ENCODE data around the gene FRS3.
A peak's percentile ranks its signal among the peaks of the same experiment; 100 is the strongest.

FRS3 gene

DNA sequence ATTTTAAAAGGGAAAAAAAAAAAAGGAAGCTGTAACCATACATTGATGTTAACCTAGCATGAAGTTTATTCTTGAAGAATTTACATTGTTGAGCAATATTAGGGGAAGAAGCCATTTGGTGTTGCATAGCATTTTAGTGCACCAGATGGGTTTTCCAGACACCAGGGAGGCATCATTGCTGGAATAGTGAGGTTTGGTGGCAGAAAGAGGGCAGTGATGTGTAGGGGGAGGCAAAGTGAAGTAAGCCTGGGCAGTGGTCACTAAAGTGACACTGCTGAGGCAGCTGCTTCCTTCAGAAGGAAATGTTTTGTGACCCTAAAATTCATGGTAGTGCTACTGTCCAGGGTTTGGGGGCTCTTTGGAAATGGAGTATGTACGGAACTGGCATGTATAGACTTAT, 10.3 kb upstream of the FRS3 start:
- DNase-seq: no peak

GRCh38 chr6:41789390-41789724, 9.7 kb upstream of the FRS3 start:
- no peak for DNase-seq

DNA sequence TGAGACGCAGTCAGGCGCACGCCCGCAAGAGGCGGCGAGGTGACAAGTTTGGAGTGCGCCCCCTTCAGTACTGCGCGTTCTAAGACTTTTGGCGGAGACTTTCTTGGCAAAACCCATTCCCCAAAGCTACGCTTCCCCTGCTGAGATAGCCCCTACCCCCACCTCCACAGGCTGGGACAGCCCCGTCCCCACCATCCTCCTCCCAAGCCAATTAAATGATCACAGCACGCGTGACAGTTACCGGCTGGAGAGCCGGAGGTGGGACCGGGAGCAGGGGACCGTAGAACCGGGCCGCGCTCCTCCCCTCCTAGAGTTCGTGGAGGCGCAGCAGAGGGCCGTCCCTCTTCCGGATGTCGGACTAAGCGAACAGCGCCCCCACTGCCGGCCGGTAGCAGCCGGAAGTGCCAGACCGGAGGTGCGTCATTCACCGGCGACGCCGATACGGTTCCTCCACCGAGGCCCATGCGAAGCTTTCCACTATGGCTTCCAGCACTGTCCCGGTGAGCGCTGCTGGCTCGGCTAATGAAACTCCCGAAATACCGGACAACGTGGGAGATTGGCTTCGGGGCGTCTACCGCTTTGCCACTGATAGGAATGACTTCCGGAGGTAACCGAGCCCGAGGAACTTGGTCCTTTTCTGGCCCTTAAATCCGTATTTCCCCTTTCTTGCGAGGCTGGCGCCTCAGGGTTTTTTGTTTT, 7.7 kb upstream of the FRS3 start, which contains the start of gene TOMM6:
Gene TOMM6, plus strand, starts transcription at position 476 of the 699 bp plus-strand sequence. Its CDS starts 4 bp downstream, at position 480.
- peak; percentile 90 for DNase-seq

GRCh38 chr6:41786451-41787218, 6.9 kb upstream of the FRS3 start:
- peak; percentile 67 for DNase-seq

DNA sequence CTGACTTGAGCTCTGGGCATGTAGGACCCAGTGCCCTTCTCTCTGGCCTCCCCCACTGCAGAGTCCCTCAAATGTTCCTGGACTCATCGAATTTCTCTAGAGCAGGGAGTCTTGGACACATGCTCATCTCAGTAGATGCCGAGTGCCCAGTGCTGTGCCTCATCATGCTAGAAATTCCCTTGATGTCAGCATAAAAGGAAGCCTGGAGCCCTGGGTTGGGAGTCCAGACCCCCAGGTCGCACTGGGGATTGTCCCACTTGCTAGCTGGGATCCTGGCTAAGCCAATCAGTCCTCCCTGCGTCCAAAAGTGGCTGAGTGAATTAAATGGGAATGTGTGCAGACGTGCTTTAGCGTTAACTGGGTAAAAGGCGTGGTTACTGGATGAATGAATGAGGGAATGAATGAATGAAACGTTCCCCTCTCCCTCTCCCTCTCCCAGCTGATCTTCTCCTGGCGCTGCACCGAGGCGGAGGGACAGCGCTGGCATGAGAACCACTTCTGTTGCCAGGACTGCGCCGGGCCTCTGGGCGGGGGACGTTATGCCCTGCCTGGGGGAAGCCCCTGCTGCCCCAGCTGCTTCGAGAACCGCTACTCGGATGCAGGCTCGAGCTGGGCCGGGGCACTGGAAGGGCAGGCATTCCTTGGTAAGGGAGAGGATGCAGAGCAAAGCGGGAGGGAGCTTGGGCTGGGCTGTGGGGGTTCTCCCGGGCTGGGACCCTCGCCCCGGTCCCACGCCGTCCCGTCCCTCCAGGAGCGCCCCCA, 6.2 kb upstream of the FRS3 start:
- DNase-seq: no peak

DNA sequence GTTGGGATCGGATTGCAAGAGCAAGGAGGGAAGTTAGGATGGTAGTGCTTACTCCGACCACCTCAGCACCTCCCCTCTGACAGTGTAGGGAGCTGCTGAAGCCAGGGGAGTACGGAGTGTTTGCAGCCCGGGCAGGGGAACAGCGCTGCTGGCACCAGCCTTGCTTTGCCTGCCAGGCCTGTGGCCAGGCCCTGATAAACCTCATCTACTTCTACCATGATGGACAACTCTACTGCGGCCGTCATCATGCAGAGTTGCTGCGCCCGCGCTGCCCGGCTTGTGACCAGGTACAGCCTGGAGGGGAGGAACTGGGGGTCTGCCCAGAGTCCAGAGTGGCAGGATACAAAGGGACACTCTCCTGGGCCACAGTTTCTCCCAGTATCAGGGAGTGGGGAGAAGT, 5.6 kb upstream of the FRS3 start:
- no peak for DNase-seq

DNA sequence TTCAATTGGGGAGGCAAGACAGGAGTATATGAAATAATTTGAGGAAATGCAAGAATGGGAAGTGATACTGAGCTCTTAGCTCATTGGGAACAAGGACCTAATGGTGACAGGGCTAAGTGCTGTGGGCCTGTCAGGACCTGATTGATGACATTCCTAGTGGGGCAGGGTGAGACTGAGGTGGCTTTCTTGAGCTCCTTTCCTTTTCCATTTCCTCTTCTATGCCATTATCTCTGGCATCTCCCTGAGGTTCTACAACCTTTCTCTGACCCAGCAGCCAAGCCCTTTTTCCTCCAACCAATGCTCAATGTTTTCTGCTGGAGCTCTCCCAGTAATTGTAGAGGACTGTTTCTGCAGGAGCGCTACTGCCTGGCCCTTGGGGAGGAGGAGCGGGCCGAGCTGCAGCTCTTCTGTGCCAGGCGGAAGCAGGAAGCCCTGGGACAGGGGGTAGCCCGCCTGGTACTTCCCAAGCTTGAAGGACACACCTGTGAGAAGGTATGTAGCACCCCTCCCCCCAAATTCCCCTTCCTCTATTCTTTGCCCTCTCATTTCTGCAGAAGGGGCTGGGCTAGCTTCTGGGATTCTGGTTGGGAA, 5.0 kb upstream of the FRS3 start:
- DNase-seq: no peak

GRCh38 chr6:41783106-41783780, 3.5 kb upstream of the FRS3 start:
- DNase-seq: no peak

GRCh38 chr6:41781366-41781730, 1.6 kb upstream of the FRS3 start:
- DNase-seq: no peak

GRCh38 chr6:41780551-41781365, 1.1 kb upstream of the FRS3 start, which contains the start of gene PRICKLE4:
Gene PRICKLE4, plus strand, starts transcription at chr6:41780782. Its CDS starts 2,692 bp downstream, at chr6:41783474.
- DNase-seq: no peak

- DNase-seq: no peak
Observed at GRCh38 chr6:41779336-41779735, 364 bp downstream of the FRS3 start.

GRCh38 chr6:41778895-41779294, 805 bp downstream of the FRS3 start:
- no peak for DNase-seq

- peak; percentile 34 for DNase-seq
Observed at GRCh38 chr6:41777551-41778285, 2.0 kb downstream of the FRS3 start.

DNA sequence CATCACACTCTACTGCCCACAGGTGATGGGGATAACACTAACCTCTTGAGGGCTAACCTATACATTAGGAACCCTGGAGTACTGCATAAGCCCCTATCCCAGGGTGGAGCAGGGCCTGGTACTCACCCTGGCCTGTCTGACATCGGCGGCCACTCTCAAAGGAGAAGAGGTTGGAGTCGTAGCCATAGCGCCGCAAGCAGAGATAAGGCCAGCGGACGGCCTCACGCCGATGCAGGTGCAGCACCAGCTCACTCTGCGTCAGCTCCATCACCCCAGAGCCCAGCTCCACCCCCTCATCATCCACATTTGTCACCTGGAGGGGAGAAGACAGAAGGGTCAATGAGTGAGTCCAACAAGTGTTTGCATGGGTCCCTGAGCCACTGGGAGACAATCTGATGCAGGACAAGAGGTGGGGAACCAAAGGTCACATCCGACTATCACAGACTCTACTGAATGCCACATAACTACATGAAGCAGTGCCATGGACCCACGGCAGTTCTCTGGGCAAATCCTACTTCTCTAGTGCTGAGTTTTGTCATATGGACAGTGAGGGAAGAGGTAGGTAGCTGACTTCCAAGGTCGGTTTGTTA, 4.3 kb downstream of the FRS3 start:
- no peak for DNase-seq

DNA sequence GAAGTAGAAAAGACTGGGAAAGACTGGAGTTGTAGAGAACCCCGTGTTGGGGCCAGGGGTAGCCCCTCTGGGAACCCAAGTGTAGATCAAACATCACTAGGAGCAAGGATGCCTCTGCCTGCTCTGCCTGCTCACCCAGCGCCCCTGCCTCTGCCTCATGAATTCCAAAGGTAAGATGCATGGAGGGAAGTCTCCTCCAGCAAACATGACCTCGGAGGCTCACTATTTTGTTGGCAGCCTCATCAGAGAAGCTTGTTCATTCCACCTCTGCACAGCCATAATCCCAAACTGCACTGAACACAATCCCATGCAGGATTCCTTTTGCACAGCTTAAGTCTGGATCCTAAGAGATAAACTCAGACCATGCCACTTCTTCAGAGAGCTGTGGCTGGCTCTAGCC, 4.9 kb downstream of the FRS3 start:
- DNase-seq: no peak

DNA sequence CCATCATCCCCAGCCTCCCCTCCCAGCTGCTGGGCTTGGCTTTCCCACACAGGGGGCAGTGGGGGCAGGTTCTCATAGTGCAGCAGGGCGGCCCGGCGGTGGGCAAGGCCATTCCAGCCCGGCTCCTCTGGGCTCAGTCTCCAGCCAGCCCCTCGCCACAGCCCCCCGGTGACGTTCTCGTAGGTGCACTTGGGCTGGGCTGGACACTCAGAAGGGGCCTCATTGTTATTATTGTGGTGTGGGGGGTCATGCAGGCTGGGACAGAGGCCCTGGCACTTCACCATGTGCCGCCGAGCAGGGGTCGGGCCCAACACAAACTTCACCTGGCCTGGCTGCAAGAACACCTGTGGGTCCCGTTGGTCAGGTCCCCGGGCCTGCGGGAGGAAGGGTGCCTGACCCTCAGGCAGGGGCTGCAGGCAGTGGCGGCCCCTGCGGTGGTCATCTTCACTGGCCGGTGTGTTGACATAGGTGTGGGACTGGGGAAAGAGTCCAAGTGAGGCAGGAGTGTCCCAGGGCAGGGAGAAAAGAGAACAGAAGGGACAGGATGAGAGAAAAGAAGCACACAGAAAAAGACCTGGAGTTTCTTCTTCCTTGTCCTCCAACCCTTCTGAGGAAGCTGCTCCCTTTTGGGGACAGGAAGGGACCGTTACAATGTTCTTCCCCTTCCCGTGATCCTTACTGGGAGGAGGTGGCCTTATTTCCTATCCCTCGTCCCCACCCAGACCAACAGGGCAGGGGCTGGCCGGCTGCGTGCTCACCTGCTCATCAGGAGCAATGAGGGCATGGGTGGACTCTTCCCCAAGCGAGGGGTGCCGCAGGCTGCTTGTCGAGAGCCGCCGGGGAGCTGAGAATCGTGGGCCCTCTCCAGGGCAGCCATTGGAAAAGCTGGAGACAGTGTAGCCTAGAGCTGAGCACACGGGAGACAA, 8.4 kb downstream of the FRS3 start:
- no peak for DNase-seq

GRCh38 chr6:41770381-41771057, 9.2 kb downstream of the FRS3 start:
- DNase-seq: no peak

GRCh38 chr6:41769376-41769775, 10.3 kb downstream of the FRS3 start:
- no peak for DNase-seq

All from GDM1 (cell line).